Measurements from ENCODE around the gene METTL27.
A peak's percentile ranks its signal among the peaks of the same experiment; 100 is the strongest.

Gene METTL27

GRCh38 chr7:73830681-73831583, 11.4 kb downstream of the METTL27 start, which contains the start of gene CLDN4:
CLDN4 (plus strand) TSS chr7:73830996; CDS start chr7:73831202, 206 bp downstream.
- no peak within 1 kb of the TSS for H2BK5ac ChIP-seq (ENCODE audit: low read depth, low read length, poor library complexity, severe bottlenecking)
- no peaks in the 10 kb centered on the region for H3K9me3 ChIP-seq (ENCODE audit: control insufficient read depth, low read length)
- no peaks in the 10 kb centered on the region for H3K79me1 ChIP-seq (replicated peaks; ENCODE audit: low read length, poor library complexity, severe bottlenecking)
- peak within 1 kb of the TSS in 1 of 2 experiments; percentile 56 for H3K4me3 ChIP-seq (ENCODE audit: insufficient read depth in 1 of 2, low read depth in 1 of 2, low read length in 2 of 2)
- H2BK12ac ChIP-seq (ENCODE audit: low read length in 2 of 2) = peak within 1 kb of the TSS; percentile 38 to 80
- no peaks in the 10 kb centered on the region for H3K36me3 ChIP-seq (ENCODE audit: control insufficient read depth in 1 of 2, insufficient read depth in 2 of 2, low read depth in 1 of 2, low read length in 2 of 2)
- peak; percentile 22 for DNase-seq
- peak within 1 kb of the TSS; percentile 84 for H2BK15ac ChIP-seq (ENCODE audit: low read depth, poor library complexity, severe bottlenecking)
- peak within 1 kb of the TSS; percentile 95 for H4K8ac ChIP-seq (ENCODE audit: low read length)
- peak within 1 kb of the TSS; percentile 1 to 55 for H3K18ac ChIP-seq (ENCODE audit: low read depth in 1 of 2, low read length in 2 of 2)
- peak within 1 kb of the TSS; percentile 56 for H3K9ac ChIP-seq (ENCODE audit: low read length)
- H3K27me3 ChIP-seq (ENCODE audit: control insufficient read depth in 1 of 2, insufficient read depth in 1 of 2, low read length in 2 of 2) = no peaks in the 10 kb centered on the region
- H3K4ac ChIP-seq (ENCODE audit: low read depth in 1 of 2, low read length in 2 of 2) = no peak within 1 kb of the TSS
- H3K23ac ChIP-seq (ENCODE audit: low read length in 2 of 2) = peak within 1 kb of the TSS in 1 of 2 experiments; percentile 51
- peak within 1 kb of the TSS; percentile 3 for H4K91ac ChIP-seq (ENCODE audit: low read length)
- 73% methylated on average over 42 of the region's 42 CpGs for WGBS
- H2BK120ac ChIP-seq (ENCODE audit: low read depth, low read length) = peak within 1 kb of the TSS; percentile 13
- H3K14ac ChIP-seq (ENCODE audit: low read length in 2 of 2) = no peak within 1 kb of the TSS
- H2AFZ ChIP-seq (ENCODE audit: low read depth, low read length) = no peak within 1 kb of the TSS
- no peak within 1 kb of the TSS for H3K27ac ChIP-seq (ENCODE audit: low read length, poor library complexity, severe bottlenecking)
- H3K4me1 ChIP-seq (ENCODE audit: control insufficient read depth, insufficient read depth, low read depth, low read length) = peaks cover 32% of the 10 kb centered on the region
- H3K4me2 ChIP-seq (ENCODE audit: low read length, poor library complexity, severe bottlenecking) = no peak within 1 kb of the TSS
- peak within 1 kb of the TSS; percentile 30 for H2AK5ac ChIP-seq (ENCODE audit: low read length, severe bottlenecking)

GRCh38 chr7:73829921-73830680, 12.2 kb downstream of the METTL27 start:
- Histone ChIP-seq H3K4me3 (ENCODE audit: insufficient read depth in 1 of 2, low read depth in 1 of 2, low read length in 2 of 2) (no peak overlapping the region), H3K27ac (ENCODE audit: low read length, poor library complexity, severe bottlenecking) (no peak overlapping the region), H3K36me3 (ENCODE audit: control insufficient read depth in 1 of 2, insufficient read depth in 2 of 2, low read depth in 1 of 2, low read length in 2 of 2) (no peaks in the 10 kb centered on the region), H3K4ac (ENCODE audit: low read depth in 1 of 2, low read length in 2 of 2) (no peak overlapping the region), H3K79me1 (replicated peaks; ENCODE audit: low read length, poor library complexity, severe bottlenecking) (no peaks in the 10 kb centered on the region), H2AFZ (ENCODE audit: low read depth, low read length) (no peak overlapping the region), H3K18ac (ENCODE audit: low read depth in 1 of 2, low read length in 2 of 2) (no peak overlapping the region), H3K4me1 (ENCODE audit: control insufficient read depth, insufficient read depth, low read depth, low read length) (peaks cover 32% of the 10 kb centered on the region), H2BK120ac (ENCODE audit: low read depth, low read length) (no peak overlapping the region), H3K4me2 (ENCODE audit: low read length, poor library complexity, severe bottlenecking) (no peak overlapping the region), H2BK15ac (ENCODE audit: low read depth, poor library complexity, severe bottlenecking) (peak overlapping the region; percentile 8), H3K9ac (ENCODE audit: low read length) (no peak overlapping the region), H3K9me3 (ENCODE audit: control insufficient read depth, low read length) (no peaks in the 10 kb centered on the region), H2AK5ac (ENCODE audit: low read length, severe bottlenecking) (peak overlapping the region; percentile 30), H3K23ac (ENCODE audit: low read length in 2 of 2) (no peak overlapping the region), H3K27me3 (ENCODE audit: control insufficient read depth in 1 of 2, insufficient read depth in 1 of 2, low read length in 2 of 2) (no peaks in the 10 kb centered on the region), H3K14ac (ENCODE audit: low read length in 2 of 2) (no peak overlapping the region), H2BK5ac (ENCODE audit: low read depth, low read length, poor library complexity, severe bottlenecking) (no peak overlapping the region), H2BK12ac (ENCODE audit: low read length in 2 of 2) (no peak overlapping the region), H4K91ac (ENCODE audit: low read length) (no peak overlapping the region), H4K8ac (ENCODE audit: low read length) (no peak overlapping the region)
- no peak for DNase-seq
- whole genome bisulfite sequencing = 86% methylated on average over 13 of the region's 13 CpGs

- no peak overlapping the region for H2BK5ac ChIP-seq (ENCODE audit: low read depth, low read length, poor library complexity, severe bottlenecking)
- H3K4me1 ChIP-seq (ENCODE audit: control insufficient read depth, insufficient read depth, low read depth, low read length) = peaks cover 32% of the 10 kb centered on the region
- no peak overlapping the region for H3K4ac ChIP-seq (ENCODE audit: low read depth in 1 of 2, low read length in 2 of 2)
- peak overlapping the region; percentile 74 for H4K91ac ChIP-seq (ENCODE audit: low read length)
- no peak overlapping the region for H3K23ac ChIP-seq (ENCODE audit: low read length in 2 of 2)
- no peak overlapping the region for H2AK5ac ChIP-seq (ENCODE audit: low read length, severe bottlenecking)
- no peaks in the 10 kb centered on the region for H3K79me1 ChIP-seq (replicated peaks; ENCODE audit: low read length, poor library complexity, severe bottlenecking)
- DNase-seq = no peak
- H3K36me3 ChIP-seq (ENCODE audit: control insufficient read depth in 1 of 2, insufficient read depth in 2 of 2, low read depth in 1 of 2, low read length in 2 of 2) = no peaks in the 10 kb centered on the region
- WGBS = 60% methylated on average over 7 of the region's 7 CpGs
- H2AFZ ChIP-seq (ENCODE audit: low read depth, low read length) = no peak overlapping the region
- H3K9ac ChIP-seq (ENCODE audit: low read length) = no peak overlapping the region
- H3K27ac ChIP-seq (ENCODE audit: low read length, poor library complexity, severe bottlenecking) = no peak overlapping the region
- H4K8ac ChIP-seq (ENCODE audit: low read length) = no peak overlapping the region
- H2BK12ac ChIP-seq (ENCODE audit: low read length in 2 of 2) = peak overlapping the region in 1 of 2 experiments; percentile 38
- no peaks in the 10 kb centered on the region for H3K27me3 ChIP-seq (ENCODE audit: control insufficient read depth in 1 of 2, insufficient read depth in 1 of 2, low read length in 2 of 2)
- peak overlapping the region; percentile 52 for H2BK15ac ChIP-seq (ENCODE audit: low read depth, poor library complexity, severe bottlenecking)
- H3K4me3 ChIP-seq (ENCODE audit: insufficient read depth in 1 of 2, low read depth in 1 of 2, low read length in 2 of 2) = no peak overlapping the region
- H3K4me2 ChIP-seq (ENCODE audit: low read length, poor library complexity, severe bottlenecking) = no peak overlapping the region
- H3K18ac ChIP-seq (ENCODE audit: low read depth in 1 of 2, low read length in 2 of 2) = no peak overlapping the region
- H3K9me3 ChIP-seq (ENCODE audit: control insufficient read depth, low read length) = no peaks in the 10 kb centered on the region
- H3K14ac ChIP-seq (ENCODE audit: low read length in 2 of 2) = peak overlapping the region in 1 of 2 experiments; percentile 23
- no peak overlapping the region for H2BK120ac ChIP-seq (ENCODE audit: low read depth, low read length)
Measured at GRCh38 chr7:73829505-73829904, 12.8 kb downstream of the METTL27 start.

DNA sequence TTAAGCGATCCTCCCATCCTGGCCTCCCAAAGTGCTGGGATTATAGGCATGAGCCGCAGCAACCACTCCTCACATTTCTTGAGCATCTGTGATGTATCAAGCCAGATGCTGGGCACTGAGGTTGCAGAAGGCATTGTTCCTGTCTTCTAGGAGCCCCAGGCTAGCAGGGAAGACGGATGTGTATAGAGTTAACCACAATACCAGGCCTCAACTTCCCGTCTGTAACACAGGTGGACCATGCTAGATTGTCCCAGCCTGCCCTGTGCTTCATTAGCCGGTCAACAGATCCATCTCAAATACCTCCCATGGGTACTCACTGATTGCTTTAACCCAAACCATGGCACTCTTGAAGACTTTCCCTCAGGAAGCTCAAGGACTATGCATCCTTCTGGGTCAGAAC, 13.3 kb downstream of the METTL27 start:
- H4K91ac ChIP-seq (ENCODE audit: low read length) = no peak overlapping the region
- peak overlapping the region; percentile 52 for H2BK15ac ChIP-seq (ENCODE audit: low read depth, poor library complexity, severe bottlenecking)
- no peak overlapping the region for H3K27ac ChIP-seq (ENCODE audit: low read length, poor library complexity, severe bottlenecking)
- no peak overlapping the region for H2BK5ac ChIP-seq (ENCODE audit: low read depth, low read length, poor library complexity, severe bottlenecking)
- no peaks in the 10 kb centered on the region for H3K79me1 ChIP-seq (replicated peaks; ENCODE audit: low read length, poor library complexity, severe bottlenecking)
- H2BK12ac ChIP-seq (ENCODE audit: low read length in 2 of 2) = peak overlapping the region in 1 of 2 experiments; percentile 38
- H3K4me3 ChIP-seq (ENCODE audit: insufficient read depth in 1 of 2, low read depth in 1 of 2, low read length in 2 of 2) = no peak overlapping the region
- no peak overlapping the region for H3K18ac ChIP-seq (ENCODE audit: low read depth in 1 of 2, low read length in 2 of 2)
- H3K9me3 ChIP-seq (ENCODE audit: control insufficient read depth, low read length) = no peaks in the 10 kb centered on the region
- no peaks in the 10 kb centered on the region for H3K27me3 ChIP-seq (ENCODE audit: control insufficient read depth in 1 of 2, insufficient read depth in 1 of 2, low read length in 2 of 2)
- H3K9ac ChIP-seq (ENCODE audit: low read length) = no peak overlapping the region
- H3K4me2 ChIP-seq (ENCODE audit: low read length, poor library complexity, severe bottlenecking) = no peak overlapping the region
- no peaks in the 10 kb centered on the region for H3K36me3 ChIP-seq (ENCODE audit: control insufficient read depth in 1 of 2, insufficient read depth in 2 of 2, low read depth in 1 of 2, low read length in 2 of 2)
- H3K23ac ChIP-seq (ENCODE audit: low read length in 2 of 2) = no peak overlapping the region
- H3K14ac ChIP-seq (ENCODE audit: low read length in 2 of 2) = no peak overlapping the region
- peak overlapping the region; percentile 12 for H4K8ac ChIP-seq (ENCODE audit: low read length)
- H2AK5ac ChIP-seq (ENCODE audit: low read length, severe bottlenecking) = peak overlapping the region; percentile 21
- no peak overlapping the region for H2AFZ ChIP-seq (ENCODE audit: low read depth, low read length)
- no peak overlapping the region for H3K4ac ChIP-seq (ENCODE audit: low read depth in 1 of 2, low read length in 2 of 2)
- H2BK120ac ChIP-seq (ENCODE audit: low read depth, low read length) = no peak overlapping the region
- WGBS = 97% methylated on average over 5 of the region's 5 CpGs
- H3K4me1 ChIP-seq (ENCODE audit: control insufficient read depth, insufficient read depth, low read depth, low read length) = peaks cover 32% of the 10 kb centered on the region
- no peak for DNase-seq
